HG02623 (cell line): ENCODE data around the gene MUC2.

ENCODE experiments used
- ATAC-seq: cut with Tn5 transposase; IDR thresholded peaks from one replicate; pipeline ENCODE4 v1.9.1; 2021; ENCODE audit warnings: moderate library complexity; ENCODE audit not compliant: unreplicated experiment

The MUC2 gene

DNA sequence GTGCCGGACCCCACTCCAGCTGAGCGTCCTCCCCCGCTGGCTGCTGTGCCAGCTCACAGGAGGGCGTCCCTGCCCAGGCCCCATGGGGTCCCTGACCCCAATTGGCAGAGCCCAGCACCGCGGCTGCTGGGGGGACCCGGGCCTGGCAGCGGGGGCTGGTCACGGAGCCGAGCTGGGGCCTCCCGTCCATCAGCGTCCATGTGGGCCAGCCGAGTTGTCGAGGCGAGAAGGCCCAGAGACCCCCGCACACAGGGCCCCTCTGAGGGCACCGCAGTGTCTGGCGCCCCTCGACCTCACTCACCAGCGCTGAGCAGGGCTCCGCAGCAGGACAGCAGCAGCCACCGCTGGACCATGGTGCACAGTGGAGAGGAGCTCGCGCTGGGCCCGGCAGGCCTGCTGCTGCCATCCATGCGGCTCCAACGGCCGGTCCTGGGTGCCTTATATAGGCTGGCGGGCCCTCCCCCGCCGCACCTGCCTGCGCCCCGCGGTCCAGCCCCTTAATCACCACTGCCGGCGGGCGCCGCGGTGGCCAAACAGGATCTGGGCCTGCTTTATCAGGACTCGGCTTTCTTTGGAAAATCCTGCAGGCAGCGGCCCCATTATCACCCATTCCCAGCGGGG, 38.3 kb upstream of the MUC2 start, which contains the start of gene MUC6:
MUC6 (minus strand) TSS at position 416 of the 621 bp plus-strand sequence; CDS start at position 353, 63 bp downstream.
- no peak for ATAC-seq

DNA sequence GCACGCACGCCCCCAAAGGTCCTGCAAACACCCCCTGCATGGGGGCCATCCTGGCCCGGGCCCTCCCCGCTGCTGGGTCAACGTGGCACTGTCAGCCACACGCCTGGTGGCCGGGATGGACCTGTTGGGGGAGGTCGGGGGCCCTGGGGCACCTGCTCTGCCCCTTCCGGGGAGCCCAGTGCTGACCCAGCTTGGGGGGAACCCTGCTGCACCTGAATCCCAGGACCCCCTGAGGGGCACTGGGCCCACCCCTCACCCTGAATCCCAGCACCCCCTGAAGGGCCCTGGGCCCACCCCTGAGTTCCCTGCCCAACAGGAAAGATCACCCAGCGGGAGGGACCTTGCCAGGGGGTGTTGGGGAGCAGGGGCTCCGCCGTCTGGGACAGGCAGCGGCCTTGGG, 37.7 kb upstream of the MUC2 start:
- ATAC-seq, result no peak

DNA sequence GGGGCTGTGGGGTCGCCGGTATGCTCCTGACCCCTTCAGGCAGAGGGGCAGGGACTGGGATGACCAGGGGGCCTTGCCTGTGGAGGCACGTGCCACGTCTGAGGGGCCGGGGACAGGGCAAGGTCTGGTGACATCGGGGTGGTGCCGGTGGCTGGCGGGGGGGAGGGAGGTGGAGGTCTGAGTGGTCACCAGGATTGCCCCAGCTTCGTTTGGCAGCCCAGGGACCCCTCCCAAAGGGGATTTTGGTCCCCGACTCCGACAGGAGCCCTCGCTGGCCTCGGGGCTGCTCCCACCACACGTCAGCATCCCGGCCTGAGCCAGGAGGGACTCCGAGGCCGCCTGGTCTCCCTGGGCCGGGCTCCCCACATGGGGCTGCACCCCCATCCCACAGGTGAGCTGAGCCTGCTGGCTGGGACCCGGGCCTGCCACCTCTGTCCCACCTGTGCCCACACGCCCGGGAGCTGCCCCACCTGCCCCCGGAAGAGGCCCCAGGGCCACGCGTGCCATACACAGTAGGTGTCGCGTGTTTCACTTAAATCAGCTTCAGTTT, 37.1 kb upstream of the MUC2 start:
- no peak for ATAC-seq

DNA sequence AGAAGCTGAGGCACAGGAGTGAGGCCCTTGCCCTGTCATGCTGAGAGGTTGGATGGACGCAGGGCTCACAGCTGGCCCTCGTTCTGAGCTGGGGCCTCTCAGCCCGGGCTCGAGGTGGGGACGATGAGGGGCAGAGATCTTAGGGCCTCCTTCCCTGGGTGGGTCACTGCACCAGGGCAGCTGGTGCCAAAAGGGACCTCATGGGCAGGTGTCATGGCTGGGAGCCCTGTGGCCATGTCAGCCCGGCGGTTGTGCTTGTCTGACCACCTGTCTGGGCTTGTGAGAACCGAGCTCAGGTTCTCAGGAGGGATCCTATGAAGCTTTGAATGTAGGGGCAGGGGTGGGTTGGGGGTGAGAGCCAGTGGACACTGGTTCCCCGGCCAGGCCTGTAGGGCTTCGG, 36.3 kb upstream of the MUC2 start:
- no peak for ATAC-seq

DNA sequence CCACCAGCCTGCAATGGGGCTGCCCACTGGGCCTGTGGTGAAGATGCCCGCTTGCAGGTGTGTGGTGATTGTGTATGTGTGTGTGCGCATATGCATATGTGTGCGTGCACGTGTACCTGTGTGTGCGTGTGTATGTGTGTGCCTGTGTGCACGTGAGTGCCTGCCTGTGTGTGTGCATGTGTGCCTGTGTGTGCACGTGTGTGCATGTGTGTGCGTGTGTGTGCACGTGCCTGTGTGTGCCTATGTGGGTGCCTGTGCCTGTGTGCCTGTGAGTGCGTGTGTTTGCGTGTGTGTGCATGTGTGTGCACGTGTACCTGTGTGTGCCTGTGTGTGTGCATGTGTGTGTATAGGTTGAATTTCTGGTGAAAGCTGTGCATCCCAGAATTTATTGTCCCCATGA, 35.8 kb upstream of the MUC2 start:
- no peak for ATAC-seq

DNA sequence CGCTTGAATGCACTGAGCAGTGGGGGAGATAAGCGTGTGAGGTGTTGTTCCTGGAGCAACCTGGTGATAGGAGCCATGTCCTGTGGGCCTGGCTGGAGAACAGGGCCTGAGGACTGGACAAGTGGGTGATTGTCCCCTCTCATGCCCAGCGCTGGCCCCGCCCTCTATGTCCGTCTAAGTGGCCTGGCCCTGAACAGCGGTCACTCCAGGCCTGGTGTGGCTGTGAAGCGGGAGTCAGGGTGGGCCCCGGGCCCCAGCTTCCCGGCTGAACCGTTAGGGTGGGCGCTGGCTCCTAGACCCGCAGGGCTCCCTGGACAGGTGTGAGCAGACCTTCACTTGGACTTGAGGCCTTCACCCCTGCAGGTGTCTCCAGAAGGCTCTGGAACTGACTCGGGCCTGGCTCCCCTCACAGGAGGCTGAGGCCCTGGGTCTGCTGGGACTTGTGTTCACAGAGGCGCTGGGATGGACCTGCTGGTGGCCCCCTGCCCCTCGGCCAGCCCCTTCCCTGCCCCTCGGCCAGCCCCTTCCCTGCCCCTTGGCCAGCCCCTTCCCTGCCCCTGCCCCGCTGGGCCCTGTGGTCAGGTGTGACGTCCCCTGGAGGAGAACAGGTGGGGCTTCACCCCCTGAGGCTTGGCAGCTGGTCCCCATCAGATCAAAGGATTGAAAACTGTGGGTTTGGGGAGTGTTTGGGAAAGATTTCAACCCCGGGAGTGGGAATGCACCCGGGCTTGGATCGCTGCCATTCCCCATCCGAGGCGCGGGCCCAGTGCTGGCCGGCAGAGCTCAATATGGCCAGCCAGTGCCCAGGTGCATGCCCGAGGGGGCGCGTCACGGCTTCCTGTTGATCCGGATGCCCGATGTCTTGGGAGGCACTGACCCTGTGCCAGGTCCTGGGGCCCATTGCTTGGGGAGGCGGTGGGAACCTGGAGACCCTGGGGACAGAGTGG, 34.9 kb upstream of the MUC2 start:
- ATAC-seq, result no peak

DNA sequence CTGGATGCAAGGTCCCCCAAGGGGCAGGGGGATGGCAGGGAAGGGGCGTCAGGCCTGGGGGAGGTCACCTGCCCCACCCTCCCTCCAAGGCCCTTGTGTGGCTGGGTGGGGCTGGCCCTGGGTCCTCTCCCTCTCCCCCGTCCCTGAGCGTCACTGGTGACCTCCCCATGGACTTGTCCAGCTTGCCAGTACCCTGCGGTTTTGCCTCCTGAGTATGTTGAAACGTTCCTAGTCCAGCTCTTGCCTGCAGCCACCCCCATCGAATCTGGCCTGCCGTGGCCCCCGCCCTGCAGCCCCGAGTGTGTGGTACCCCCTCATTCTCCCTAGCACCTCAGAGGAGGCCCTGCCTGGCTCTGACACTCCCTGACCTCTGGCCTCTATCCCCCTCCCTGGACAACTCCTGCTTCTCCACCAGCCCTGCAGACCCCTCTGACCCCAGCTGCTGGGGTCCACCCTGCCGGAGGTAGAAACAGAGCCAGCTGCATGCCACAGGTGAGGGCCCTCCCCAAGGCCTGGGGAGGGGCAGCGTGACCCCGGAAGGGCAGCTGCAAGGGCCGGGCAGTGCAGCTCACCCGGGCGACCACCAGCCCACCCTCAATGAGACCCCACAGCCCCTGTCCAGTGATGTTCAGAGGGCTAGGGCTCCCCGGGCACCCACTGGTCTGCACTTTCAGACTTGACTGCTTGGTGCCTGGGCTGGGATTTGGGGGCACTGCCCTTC, 34.1 kb upstream of the MUC2 start:
- no peak for ATAC-seq

DNA sequence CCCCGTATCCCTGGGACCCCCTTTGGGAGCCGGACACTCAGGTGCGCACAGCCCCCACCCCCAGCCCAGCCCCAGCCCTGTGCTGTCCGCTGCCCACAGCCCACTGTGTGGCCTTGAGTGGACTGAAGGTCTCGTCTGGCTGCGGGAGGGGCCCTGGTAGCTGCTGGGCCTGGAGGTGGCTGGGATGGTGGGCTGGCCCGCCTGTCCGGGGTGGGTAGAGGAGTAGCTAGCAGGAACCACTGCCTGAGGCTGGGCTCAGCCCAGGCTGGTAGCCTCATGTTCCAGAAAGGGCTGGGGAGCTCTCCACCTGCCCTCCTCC, 33.6 kb upstream of the MUC2 start:
- no peak for ATAC-seq

DNA sequence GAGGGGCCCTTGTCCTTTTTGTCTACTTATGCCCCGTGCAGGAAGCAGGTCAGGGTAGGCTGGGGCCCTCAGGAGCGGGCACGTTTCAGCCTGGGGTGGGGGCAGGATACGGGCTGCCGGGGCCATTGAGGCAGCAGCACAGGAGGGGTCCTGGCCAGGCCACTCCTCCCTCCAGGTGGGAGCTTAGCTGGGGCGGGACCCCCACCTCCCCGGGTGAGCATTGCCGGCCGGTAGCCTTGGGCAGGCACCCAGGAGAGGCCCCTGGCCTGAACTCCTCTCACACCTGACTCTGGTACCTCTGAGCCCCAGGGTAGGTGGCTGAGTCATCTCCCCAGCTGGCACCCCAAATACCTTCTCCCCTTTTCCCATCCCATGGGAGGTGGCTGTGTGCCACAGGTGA, 33.2 kb upstream of the MUC2 start:
- no peak for ATAC-seq

DNA sequence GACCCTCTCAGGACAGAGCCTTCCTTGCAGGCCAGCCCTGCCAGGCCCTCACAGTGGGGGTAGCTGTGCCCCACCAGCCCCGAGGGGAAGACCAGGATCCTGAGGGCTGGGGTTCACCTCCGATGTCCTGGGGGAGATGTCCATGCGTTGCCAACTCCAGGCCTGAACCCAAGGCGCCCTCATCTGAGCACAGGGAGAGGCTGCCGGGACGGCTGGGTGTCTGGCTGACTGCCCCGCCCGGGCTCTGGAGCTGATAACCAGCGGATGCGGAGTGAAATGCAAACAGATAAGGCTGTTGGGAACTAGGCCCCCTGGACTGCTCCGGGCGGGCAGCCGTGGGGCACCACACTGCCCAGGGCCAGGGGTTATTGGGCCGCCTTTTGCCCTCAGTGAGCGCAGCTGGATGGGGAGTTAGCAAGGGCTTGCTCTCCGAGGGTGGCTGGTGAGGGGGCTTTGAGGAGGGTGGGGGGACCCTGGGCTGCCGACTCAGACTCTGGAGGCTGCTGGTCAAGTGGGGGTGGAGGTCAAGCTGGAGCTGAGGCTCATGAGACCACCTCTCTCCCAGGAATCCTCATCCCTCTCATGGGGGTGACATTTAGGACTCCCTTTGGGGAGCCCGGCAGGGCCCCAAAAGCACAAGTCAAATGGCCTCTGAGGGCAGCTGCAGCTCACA, 32.6 kb upstream of the MUC2 start:
- ATAC-seq, result no peak

DNA sequence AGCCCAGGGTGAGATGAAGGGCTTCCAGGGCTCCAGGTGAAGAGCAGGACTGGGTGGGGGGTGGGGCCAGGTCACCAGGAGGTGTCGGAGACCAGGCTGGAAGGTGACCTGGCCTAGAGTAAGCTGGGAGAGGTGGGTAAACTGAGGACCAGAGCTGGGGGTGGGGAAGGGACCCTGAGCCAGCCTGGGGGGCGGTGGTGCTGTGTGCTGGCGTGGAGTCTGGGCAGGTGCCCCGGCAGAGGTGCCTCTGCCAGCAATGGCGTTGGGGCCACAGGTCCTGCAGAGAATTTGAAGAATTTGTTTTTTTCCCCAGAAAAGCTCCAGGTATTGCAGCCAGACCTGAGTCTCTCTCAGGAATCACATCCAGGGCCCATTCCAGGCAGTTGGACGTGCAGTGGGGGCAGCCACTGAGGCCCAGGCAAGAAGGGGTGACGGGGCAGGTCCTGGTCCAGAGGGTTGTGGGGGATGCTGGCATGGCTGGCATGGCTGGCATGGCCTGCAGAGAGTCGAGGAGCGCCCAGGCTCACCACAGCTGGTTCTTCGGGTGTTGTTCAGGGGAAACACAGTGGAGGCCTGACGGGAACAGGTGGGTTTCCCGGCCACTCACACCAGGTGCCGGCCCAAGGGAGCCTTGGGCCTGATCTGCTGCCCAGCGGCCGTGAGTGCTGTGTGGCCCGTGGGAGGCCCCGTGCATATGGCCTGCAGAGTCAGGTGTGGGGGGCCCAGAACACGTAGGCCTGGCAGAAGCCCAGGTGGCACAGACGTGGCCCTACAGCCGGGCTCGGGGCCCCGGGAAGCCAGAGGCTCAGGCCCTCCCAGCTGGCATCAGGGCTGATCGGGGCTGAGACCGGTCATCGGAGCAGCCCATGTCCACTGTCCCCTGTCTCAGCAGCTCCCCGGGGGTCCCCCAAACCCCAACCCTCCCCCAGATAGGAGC, 31.8 kb upstream of the MUC2 start:
- ATAC-seq, result no peak

DNA sequence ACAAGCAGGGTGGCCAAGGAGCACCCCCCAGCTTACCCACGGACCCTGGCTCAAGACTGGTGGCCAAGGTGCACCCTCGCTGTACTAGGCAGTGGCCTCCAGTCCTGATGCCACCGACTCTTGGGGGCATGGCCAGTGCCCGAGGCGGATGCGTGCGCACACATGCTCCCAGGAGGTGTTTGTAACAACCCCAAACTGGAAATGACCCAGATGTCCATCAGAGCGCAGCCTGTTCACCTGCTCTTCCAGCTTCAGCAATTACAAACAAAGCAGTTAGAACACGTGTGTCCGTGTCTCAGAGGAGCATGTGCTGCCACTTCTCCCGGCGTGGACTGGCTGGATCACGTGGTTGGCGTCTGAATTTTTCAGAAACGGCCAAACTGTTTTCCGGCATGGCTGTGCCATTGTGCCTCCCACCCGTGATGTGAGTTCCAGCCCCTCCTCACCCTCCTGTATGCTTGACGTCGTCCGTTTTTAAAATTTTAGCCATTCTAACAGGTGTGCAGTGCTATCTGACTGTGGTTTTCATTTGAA, 31.0 kb upstream of the MUC2 start:
- no peak for ATAC-seq

DNA sequence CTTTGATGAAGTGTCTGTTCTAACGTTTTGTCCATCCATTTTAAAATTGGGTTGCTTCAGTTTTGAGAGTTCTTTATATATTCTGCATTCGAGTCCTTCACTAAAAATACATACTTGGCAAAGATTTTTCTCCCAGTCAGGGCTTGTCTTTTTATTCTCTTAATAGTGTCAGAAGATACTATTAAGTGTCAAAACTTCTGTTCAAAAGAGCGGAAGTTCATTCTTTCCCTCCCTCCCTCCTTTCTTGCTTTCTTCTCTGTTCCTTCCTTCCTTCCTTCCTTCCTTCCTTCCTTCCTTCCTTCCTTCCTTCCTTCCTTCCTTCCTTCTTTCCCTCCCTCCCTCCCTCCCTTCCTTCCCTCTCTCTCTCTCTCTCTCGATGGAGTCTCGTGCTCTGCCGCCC, 30.5 kb upstream of the MUC2 start:
- no peak for ATAC-seq

DNA sequence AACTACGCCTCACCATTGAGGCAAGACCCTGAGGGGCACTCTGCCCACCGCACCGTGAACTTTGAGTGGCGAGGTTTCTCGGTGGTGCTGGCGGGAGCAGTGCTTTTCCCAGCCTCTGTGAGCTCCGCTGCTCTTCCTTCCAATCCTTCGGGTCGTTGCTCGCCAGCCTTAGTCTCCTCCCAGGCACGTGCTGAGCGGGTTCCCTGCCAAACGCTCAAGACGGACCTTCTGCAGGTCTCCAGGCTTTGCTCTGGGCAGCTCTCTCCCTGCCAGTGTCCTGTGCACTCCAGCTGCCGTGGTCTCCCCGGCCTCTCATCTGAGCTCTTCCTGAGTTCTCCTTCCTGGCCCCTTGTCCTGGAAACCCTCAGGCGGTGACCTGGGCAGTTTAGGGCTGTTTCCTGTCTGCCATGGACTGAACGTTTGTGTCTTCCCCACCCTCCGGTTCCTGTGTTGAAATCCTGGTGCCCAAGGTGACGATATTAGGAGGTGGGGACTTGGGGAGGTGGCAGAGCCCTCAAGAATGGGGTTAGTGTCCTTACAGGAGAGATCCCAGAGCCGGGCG, 27.0 kb upstream of the MUC2 start:
- no peak for ATAC-seq

DNA sequence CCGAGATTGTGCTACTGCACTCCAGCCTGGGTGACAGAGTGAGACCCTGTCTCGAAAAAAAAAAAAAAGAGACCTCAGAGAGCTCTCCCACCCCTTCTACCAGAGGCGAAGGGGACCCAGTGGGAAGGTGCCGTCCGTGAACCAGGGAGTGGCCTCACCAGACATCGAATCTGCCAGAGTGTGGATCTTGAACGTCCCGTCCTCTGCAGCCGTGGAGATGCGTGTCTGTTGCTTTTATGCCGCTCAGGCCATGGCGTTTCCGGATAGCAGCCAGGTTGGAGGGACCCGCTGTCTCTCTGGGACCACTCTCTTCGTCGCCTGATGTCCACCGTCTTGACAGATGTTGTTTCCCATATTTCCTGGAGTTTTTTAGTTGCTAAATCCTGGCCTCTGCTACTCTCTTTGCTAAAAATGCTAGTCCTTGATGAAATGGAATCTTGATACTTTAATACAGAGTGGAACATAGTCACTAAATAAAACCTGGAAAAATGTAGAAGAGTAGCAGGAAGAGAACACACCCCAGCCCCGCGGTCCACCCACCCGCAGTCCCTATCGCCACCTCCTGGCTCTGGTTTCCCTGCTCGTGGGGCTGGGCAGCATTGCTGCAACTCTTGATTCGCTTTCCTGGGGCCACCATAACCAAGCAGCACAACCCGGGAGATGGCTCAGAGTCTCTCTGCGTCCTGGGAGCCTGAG, 26.2 kb upstream of the MUC2 start:
- ATAC-seq, result no peak

DNA sequence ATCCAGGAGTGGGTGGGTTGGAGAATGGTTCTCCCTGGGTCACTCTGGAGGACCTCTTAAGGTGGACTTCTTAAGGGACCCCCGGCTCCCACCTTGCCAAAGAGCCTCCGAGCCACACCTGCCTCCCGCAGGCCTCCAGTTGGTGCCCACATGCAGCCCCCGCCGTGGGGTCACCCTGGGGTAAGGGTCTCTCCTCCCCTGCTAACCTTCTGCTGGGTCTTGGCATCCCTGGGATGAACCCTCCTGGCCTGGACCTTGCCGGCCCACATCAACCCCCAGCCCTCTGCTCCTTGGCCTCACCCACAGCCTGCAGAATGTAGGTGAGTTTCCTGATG, 25.6 kb upstream of the MUC2 start:
- ATAC-seq, result no peak

DNA sequence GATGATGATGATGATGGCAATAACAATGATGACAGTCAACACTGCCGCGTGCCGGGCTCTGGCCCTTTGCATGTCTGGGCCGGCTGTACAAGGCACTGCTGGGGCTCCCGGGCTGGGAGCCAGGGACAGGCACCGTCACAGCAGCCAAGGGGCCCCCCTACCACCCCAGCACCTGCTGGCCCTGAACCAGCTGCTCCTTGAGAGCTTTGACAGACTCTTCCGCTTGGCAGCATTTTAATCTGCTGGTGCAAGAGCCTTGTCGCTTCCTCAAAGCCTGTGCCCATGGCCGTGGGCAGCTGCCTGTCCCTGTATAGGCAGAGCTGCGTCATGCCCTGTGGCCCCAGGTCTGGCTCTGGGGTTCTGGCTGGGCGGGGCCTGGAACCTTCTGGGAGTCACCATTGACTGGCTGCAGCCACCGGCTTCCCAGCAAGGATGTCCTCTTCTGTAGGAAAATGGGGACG, 25.2 kb upstream of the MUC2 start:
- no peak for ATAC-seq

DNA sequence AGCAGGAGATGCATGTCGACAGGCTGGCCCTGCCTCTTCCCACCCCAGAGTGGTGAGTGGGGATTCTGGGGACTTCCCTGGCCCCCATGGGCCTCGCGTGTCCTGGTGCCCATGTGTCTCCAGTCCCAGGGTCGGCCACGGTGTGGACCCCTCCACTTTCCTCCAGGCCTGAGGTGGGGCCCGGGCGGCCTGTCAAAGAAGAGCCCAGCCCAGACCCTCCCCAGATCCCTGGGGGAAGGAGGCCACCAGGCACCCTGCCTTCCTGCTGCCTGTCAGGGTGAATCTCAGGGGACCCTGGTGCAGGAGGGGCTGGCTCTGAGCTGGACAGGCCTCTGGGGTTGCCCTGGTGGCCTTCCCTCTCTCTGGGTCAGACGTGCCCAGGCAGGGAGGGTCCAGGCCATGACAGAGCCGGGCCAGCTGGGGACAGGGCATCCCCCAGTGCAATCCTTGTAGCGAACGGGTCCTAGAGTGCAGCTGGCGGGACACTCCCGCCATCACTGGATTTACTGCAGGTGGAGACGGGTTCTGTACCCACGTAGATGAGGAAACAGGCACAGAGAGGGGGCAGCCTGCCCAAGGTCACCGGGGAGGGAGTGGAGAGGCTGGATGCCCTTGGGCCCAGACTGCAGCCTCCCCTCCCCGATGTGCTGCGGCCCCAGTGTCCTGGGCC, 24.6 kb upstream of the MUC2 start:
- ATAC-seq, result no peak
